HepG2 (cell line): ENCODE measurements around the gene DCDC1. TPM values are rescaled to one million over a fixed set of nuclear protein-coding genes. Genes with fewer than 3 reads are reported as not detected.

Source experiments
- ATAC-seq: fragments of 200-7000 bp; cut with Tn5 transposase; 3 replicates; pipeline ENCODE4 v1.9.1; 2020; ENCODE audit warnings: mild to moderate bottlenecking, moderate library complexity
- BruUV-seq: library from RNA; stranded (reverse); fragments of 400-500 nt; replicated peaks from 2 replicates; lab custom pipeline; 2021; lab: Mats Ljungman, UMichigan
- CTCF ChIA-PET: fragments of 300-600 bp; formaldehyde crosslinking; extraction: SDS; loops from one replicate; lab custom pipeline; 2021; ENCODE audit warnings: low total read pairs, inconsistent platforms, low intra/inter-chr PET ratio; lab: Yijun Ruan, JAX
- POLR2A ChIA-PET: fragments of 350-600 bp; sonication (Branson Sonifier 250); formaldehyde crosslinking; loops from one replicate; lab custom pipeline; 2020; ENCODE audit warnings: antibody characterized with exemption, inconsistent platforms; lab: Yijun Ruan, JAX
- DNase-seq: peaks from one replicate; pipeline ENCODE4 v3.0.0-alpha.2; 2015; ENCODE audit warnings: low spot score
- FAIRE-seq: peaks from 3 replicates; lab custom pipeline; 2011; peaks lifted over from hg19 to GRCh38; lab: Jason Lieb, UNC
- H2AFZ ChIP-seq: one replicate; pipeline ENCODE4 v1.6.1; 2011; ENCODE audit warnings: low read length, inconsistent platforms
- H3K27ac ChIP-seq: fragments of 300-600 bp; 3 replicates; pipeline ENCODE4 v1.8.0; 2011; ENCODE audit warnings: mixed run types, mild to moderate bottlenecking, mixed read lengths, low read length, inconsistent platforms; ENCODE audit not compliant: insufficient read depth; ENCODE audit errors: extremely low read length
- H3K27me3 ChIP-seq, 2 experiments: fragments of 200-600 bp in 1 of 2; 2 replicates in 1 of 2; 3 replicates in 1 of 2; pipeline versions ENCODE4 v1.6.0 to v1.8.0; 2011; ENCODE audit warnings: low read length in 2 of 2, mild to moderate bottlenecking in 2 of 2, moderate library complexity in 2 of 2, inconsistent platforms in 1 of 2; ENCODE audit not compliant: insufficient read depth in 2 of 2, control insufficient read depth in 1 of 2
- H3K36me3 ChIP-seq, 2 experiments: fragments of 200-600 bp in 1 of 2; replicated peaks in 1 of 2; 2 replicates in 1 of 2; 3 replicates in 1 of 2; pipeline versions ENCODE4 v1.5.1 to v1.8.0; 2011; ENCODE audit warnings: low read length in 2 of 2, inconsistent platforms in 1 of 2; ENCODE audit not compliant: insufficient read depth in 2 of 2, control insufficient read depth in 1 of 2
- H3K4me1 ChIP-seq: 2 replicates; pipeline ENCODE4 v1.5.1; 2012; ENCODE audit warnings: low read length, inconsistent platforms; ENCODE audit not compliant: insufficient read depth
- H3K4me2 ChIP-seq: 2 replicates; pipeline ENCODE4 v1.6.0; 2011; ENCODE audit warnings: low read depth, low read length, inconsistent platforms
- H3K4me3 ChIP-seq, 3 experiments: fragments of 200-600 bp in 1 of 3; sonication (generic), shearing (Covaris generic) in 1 of 3; replicated peaks in 1 of 3; 2 replicates each; pipeline ENCODE4 v1.5.1; 2011 to 2016; ENCODE audit warnings: low read length in 3 of 3, inconsistent platforms in 2 of 3, low read depth in 2 of 3, mild to moderate bottlenecking in 2 of 3, control low read depth in 1 of 3, mixed read lengths in 1 of 3; ENCODE audit not compliant: insufficient read depth in 1 of 3
- H3K79me2 ChIP-seq: one replicate; pipeline ENCODE4 v1.6.1; 2011; ENCODE audit warnings: low read length, inconsistent platforms; ENCODE audit not compliant: insufficient read depth
- H3K9ac ChIP-seq: 2 replicates; pipeline ENCODE4 v1.6.0; 2011; ENCODE audit warnings: mild to moderate bottlenecking, low read depth, low read length, inconsistent platforms; ENCODE audit not compliant: insufficient read depth
- H3K9me3 ChIP-seq: 2 replicates; pipeline ENCODE4 v1.5.1; 2012; ENCODE audit warnings: mild to moderate bottlenecking, low read length
- H4K20me1 ChIP-seq: 2 replicates; pipeline ENCODE4 v1.6.0; 2011; ENCODE audit warnings: inconsistent platforms, mild to moderate bottlenecking, low read length, moderate library complexity; ENCODE audit not compliant: insufficient read depth
- ATF1 ChIP-seq: IDR thresholded peaks from 2 replicates; pipeline ENCODE4 v1.6.1; 2016; ENCODE audit warnings: mild to moderate bottlenecking, control low read depth
- DR1 ChIP-seq: sonication (generic); formaldehyde crosslinking; IDR thresholded peaks from 2 replicates; pipeline ENCODE4 v1.8.0; 2021; ENCODE audit warnings: mild to moderate bottlenecking, missing genetic modification reagents, inconsistent platforms
- EED ChIP-seq: sonication (generic); formaldehyde crosslinking; IDR thresholded peaks from 2 replicates; pipeline ENCODE4 v1.5.0; 2020; ENCODE audit warnings: mild to moderate bottlenecking, missing genetic modification reagents
- PCBP1 ChIP-seq: fragments of 200-400 bp; formaldehyde crosslinking; IDR thresholded peaks from 2 replicates; pipeline ENCODE4 v1.6.1; 2017; ENCODE audit warnings: mild to moderate bottlenecking, low read depth, low read length, borderline replicate concordance
- RELA ChIP-seq: sonication (generic); formaldehyde crosslinking; IDR thresholded peaks from 2 replicates; pipeline ENCODE4 v1.4.0; 2020; ENCODE audit warnings: missing genetic modification reagents
- STAT5B ChIP-seq: sonication (generic); formaldehyde crosslinking; IDR thresholded peaks from 2 replicates; pipeline ENCODE4 v1.4.0; 2020; ENCODE audit warnings: missing genetic modification reagents
- ZBTB40 ChIP-seq, 2 experiments: fragments of 450-650 bp in 1 of 2; sonication (generic) in 1 of 2; formaldehyde crosslinking in 1 of 2; IDR thresholded peaks; 2 replicates each; pipeline versions ENCODE4 v1.6.1 to v1.8.0; 2016 to 2022; ENCODE audit warnings: antibody characterized with exemption in 1 of 2, mild to moderate bottlenecking in 1 of 2, missing genetic modification reagents in 1 of 2
- ZBTB7B ChIP-seq: sonication (generic); formaldehyde crosslinking; IDR thresholded peaks from 2 replicates; pipeline ENCODE4 v1.4.0; 2020; ENCODE audit warnings: missing genetic modification reagents
- ZNF317 ChIP-seq: sonication (generic); formaldehyde crosslinking; IDR thresholded peaks from 2 replicates; pipeline ENCODE4 v1.5.0; 2020; ENCODE audit warnings: mild to moderate bottlenecking, missing genetic modification reagents
- ZNF557 ChIP-seq: sonication (generic); formaldehyde crosslinking; IDR thresholded peaks from 2 replicates; pipeline ENCODE4 v1.4.0; 2020; ENCODE audit warnings: missing genetic modification reagents
- ZNF570 ChIP-seq: sonication (generic); formaldehyde crosslinking; IDR thresholded peaks from 2 replicates; pipeline ENCODE4 v1.4.0; 2020; ENCODE audit warnings: mild to moderate bottlenecking, missing genetic modification reagents, borderline replicate concordance
- ZNF7 ChIP-seq: IDR thresholded peaks from 2 replicates; pipeline ENCODE4 v1.6.1; 2016; ENCODE audit warnings: missing biosample characterization, missing genetic modification reagents
- ZNF775 ChIP-seq: sonication (generic); formaldehyde crosslinking; IDR thresholded peaks from 2 replicates; pipeline ENCODE4 v1.4.0; 2020; ENCODE audit warnings: missing genetic modification reagents, mild to moderate bottlenecking, moderate library complexity, borderline replicate concordance
- WGBS: methylation state at CpG from one replicate; pipeline ENCODE4 v1.1.6; 2017; ENCODE audit warnings: low lambda C conversion rate; 5-methylcytosine and 5-hydroxymethylcytosine counted together
- in situ Hi-C: cut with HindIII; loops from 2 replicates; pipeline ENCODE4 v1.10.0; 2017; ENCODE audit warnings: low pct_unique_long_range_greater_than_20kb; ENCODE audit not compliant: extremely low pct_ligation_motif_present
- intact Hi-C: fragments of 100-400 bp; cut with micrococcal nuclease; formaldehyde crosslinking; loops from one replicate; pipeline ENCODE4 v1.10.0; 2022; ENCODE audit not compliant: unreplicated experiment
- polyA plus RNA-seq, 8 experiments: library from polyadenylated mRNA; depleted of rRNA in 3 of 8; stranded (reverse) in 7 of 8; unstranded in 1 of 8; fragments of >200 nt; fragmentation: Illumina TruSeq in 4 of 8; extraction: Trizol in 4 of 8; gene quantifications; 2 replicates each; pipeline versions ENCODE4 v1.2.1 to v1.2.3, GENCODE V29; 2011 to 2016; ENCODE audit warnings: low read depth in 4 of 8, missing spikeins in 1 of 8, mixed read lengths in 1 of 8; ENCODE audit not compliant: insufficient read depth in 1 of 8
- total RNA-seq, 5 experiments: library from RNA; depleted of rRNA; stranded (reverse); fragments of >200 nt; fragmentation: Illumina TruSeq; extraction: Trizol; gene quantifications; 2 replicates each; pipeline ENCODE4 v1.2.3, GENCODE V29; 2016; ENCODE audit warnings: low read depth in 1 of 5

Gene DCDC1
- total and polyA plus RNA-seq, 2 of the 13 experiments (the other 11 are each of a cell fraction or from before 2014, with no cell fraction given): 0.12 to 0.27 TPM

- TF ChIP-seq ZBTB7B: no peak
Measured at GRCh38 chr11:31127290-31127689, 242.2 kb downstream of the DCDC1 start (continued).

GRCh38 chr11:31120428-31120827, 249.1 kb downstream of the DCDC1 start:
- intact Hi-C loops (no loop called here), in situ Hi-C loops (no loop called here)
- Histone ChIP-seq H3K4me1 (no peaks in the 10 kb centered on the region), H3K27me3 (peaks cover 0 to 1% of the 10 kb centered on the region in 2 experiments; a peak in 1 of 5 replicates), H2AFZ (no peak overlapping the region), H3K79me2 (no peaks in the 10 kb centered on the region), H3K27ac (no peak overlapping the region), H4K20me1 (no peaks in the 10 kb centered on the region), H3K36me3 (no peaks in the 10 kb centered on the region)
- CTCF ChIA-PET: no interaction called here
- BruUV-seq: no TSS peak
- FAIRE-seq (no peak), DNase-seq (no peak)
- TF ChIP-seq ZNF570 (no peak), RELA (no peak), DR1 (CRISPR knock-in tag) (no peak), ZNF557 (CRISPR knock-in tag) (no peak), ZNF317 (CRISPR knock-in tag) (no peak), STAT5B (no peak), ZNF7 (CRISPR knock-in tag) (no peak), PCBP1 (no peak), ZNF775 (CRISPR knock-in tag) (no peak), EED (CRISPR knock-in tag) (no peak), ATF1 (CRISPR knock-in tag) (no peak), ZBTB40 (IDR thresholded peaks at IDR 0.05) (no peak), ZBTB40 (CRISPR knock-in tag; IDR thresholded peaks at IDR 0.05) (no peak)
- TF ChIP-seq, all 625 proteins: peak for 0
- 5% methylated on average over 1 of the region's 1 CpG for WGBS
- POLR2A ChIA-PET: no interaction called here
- no peak overlapping the region for H3K9ac ChIP-seq
- H3K4me2 ChIP-seq: no peak overlapping the region
- no peaks in the 10 kb centered on the region for H3K9me3 ChIP-seq
- no peak for ATAC-seq
- H3K4me3 ChIP-seq: no peak overlapping the region
